Ovary (tissue), 9 donors: ENCODE data around the gene JUND. TPM values are rescaled to one million over a fixed set of nuclear protein-coding genes. Genes with fewer than 3 reads are reported as not detected.

Experiments used
- DNase-seq, 5 donors: peaks; one replicate each; pipeline ENCODE4 v3.0.0-alpha.2; 2019 to 2020
- H3K27ac ChIP-seq, 2 donors: fragments of 200-600 bp; one replicate each; pipeline versions ENCODE4 v1.5.1 to v1.8.0; 2019 to 2022
- H3K27me3 ChIP-seq: fragments of 200-600 bp; one replicate; pipeline ENCODE4 v1.8.0; 2022
- H3K36me3 ChIP-seq: fragments of 200-600 bp; sonication (generic); one replicate; pipeline ENCODE4 v1.5.1; 2019
- H3K4me1 ChIP-seq: one replicate; pipeline ENCODE4 v1.8.1; 2013; ENCODE audit warnings: mild to moderate bottlenecking, moderate library complexity; ENCODE audit not compliant: insufficient read depth
- H3K4me3 ChIP-seq: fragments of 200-600 bp; sonication (generic); one replicate; pipeline ENCODE4 v1.5.1; 2017
- H3K9me3 ChIP-seq, 2 donors: fragments of 200-600 bp in 1 of 2; sonication (generic) in 1 of 2; one replicate each; pipeline versions ENCODE4 v1.5.1 to v1.8.1; 2013 to 2019; ENCODE audit warnings: mild to moderate bottlenecking in 1 of 2, moderate library complexity in 1 of 2
- CTCF ChIP-seq, 3 donors: fragments of 450-650 bp in 2 of 3; fragments of 200-600 bp in 1 of 3; IDR thresholded peaks; one replicate each; pipeline versions ENCODE4 v1.5.1 to v1.8.0; 2016 to 2022; ENCODE audit warnings: antibody characterized with exemption in 3 of 3, mild to moderate bottlenecking in 1 of 3
- EP300 ChIP-seq: sonication (generic); formaldehyde crosslinking; IDR thresholded peaks from one replicate; pipeline ENCODE4 v1.6.1; 2017; ENCODE audit warnings: antibody characterized with exemption
- POLR2A ChIP-seq: fragments of 450-650 bp; IDR thresholded peaks from one replicate; pipeline ENCODE4 v1.6.1; 2017; ENCODE audit warnings: antibody characterized with exemption, mild to moderate bottlenecking, moderate library complexity
- WGBS, 3 donors: extraction: QIAGEN DNeasy Blood & Tissue Kit in 1 of 3; methylation state at CpG; one replicate each; pipeline versions ENCODE4 v1.1.5 to v1.1.7; 2013 to 2017; 5-methylcytosine and 5-hydroxymethylcytosine counted together
- intact Hi-C, 4 donors: fragments of 100-400 bp; cut with DNase I; formaldehyde crosslinking; loops; one replicate each; pipeline versions ENCODE4 v1.11.0 to v1.15.1; 2022 to 2023
- polyA plus RNA-seq, 2 donors: library from polyadenylated mRNA; stranded (reverse); fragments of 200-250 nt in 1 of 2; fragments of 350-450 nt in 1 of 2; fragmentation: Illumina TruSeq in 1 of 2; extraction: RNeasy Lipid Tissue Mini Kit (QIAGEN cat#74804) in 1 of 2; gene quantifications; one replicate each; pipeline ENCODE4 v1.2.3, GENCODE V29; 2013 to 2014
- total RNA-seq, 7 donors: library from RNA; depleted of rRNA in 2 of 7; stranded (reverse); fragments of >200 nt in 2 of 7; fragmentation: NEBNext Ultra II Directional in 3 of 7; extraction: Animal tissue kit (Norgen Biotek cat#: 25700) in 3 of 7; gene quantifications; one replicate each; pipeline versions ENCODE4 v1.1.0 to v1.2.4, GENCODE V29; 2016 to 2023
- donor health status: DM: no; HTN: no; CAD: no; lungs with moderate emphysema.
- donor health status: DM: no; HTN: no; CAD: no.
- donor health status: Bipolar disorder and iron deficiency.
- donor health status: DM: yes; HTN: yes; CAD: no.
- donor health status: DM: no; HTN: no; CAD: no.
- donor health status: DM: yes; HTN: yes; CAD: no.

The JUND gene
- total and polyA plus RNA-seq, 9 donors: 95.2 to 1,260 (median 412) TPM

- Histone ChIP-seq H3K27me3 (no peaks in the 10 kb centered on the region), H3K4me1 (no peaks in the 10 kb centered on the region), H3K4me3 (no peak overlapping the region), H3K9me3 (no peaks in the 10 kb centered on the region), H3K36me3 (no peaks in the 10 kb centered on the region), H3K27ac (no peak overlapping the region)
- 38 to 66% (median 55%) methylated on average over 4 of the region's 4 CpGs for WGBS, 3 donors
- intact Hi-C loops: loop anchor here in 3 of 4 donors (2.0 to 10.0 kb wide), 6 partner anchors 58 to 248 kb away; partner anchors contain the start of genes ARRDC2 (in 2 of the 3) and MPV17L2 (in 2 of the 3)
- TF ChIP-seq CTCF (IDR thresholded peaks at IDR 0.05) (no peak), POLR2A (no peak), EP300 (no peak)
- no peak for DNase-seq
These were observed 28.3 kb downstream of the JUND start for GRCh38 chr19:18253130-18253529.

GRCh38 chr19:18252370-18252717 is 29.1 kb downstream of the JUND start:
- H3K27me3 ChIP-seq: no peaks in the 10 kb centered on the region
- DNase-seq: no peak
- H3K9me3 ChIP-seq: no peaks in the 10 kb centered on the region
- TF ChIP-seq EP300: no peak
- TF ChIP-seq POLR2A: no peak
- TF ChIP-seq CTCF (IDR thresholded peaks at IDR 0.05): no peak
- H3K27ac ChIP-seq: no peak overlapping the region
- no peak overlapping the region for H3K4me3 ChIP-seq
- H3K4me1 ChIP-seq: no peaks in the 10 kb centered on the region
- H3K36me3 ChIP-seq: no peaks in the 10 kb centered on the region
- intact Hi-C loops: loop anchor here in 3 of 4 donors (2.0 to 10.0 kb wide), 6 partner anchors 58 to 248 kb away; partner anchors contain the start of genes ARRDC2 (in 2 of the 3) and MPV17L2 (in 2 of the 3)
- WGBS, 3 donors: 54 to 64% (median 56%) methylated on average over 7 of the region's 7 CpGs

GRCh38 chr19:18251587-18252369 is 29.6 kb downstream of the JUND start:
- no peaks in the 10 kb centered on the region for H3K4me1 ChIP-seq
- DNase-seq: peak; percentile 59 to 84 (median 83)
- no peaks in the 10 kb centered on the region for H3K9me3 ChIP-seq
- intact Hi-C loops: loop anchor here in 3 of 4 donors (2.0 to 10.0 kb wide), 6 partner anchors 57 to 247 kb away; partner anchors contain the start of genes ARRDC2 (in 2 of the 3) and MPV17L2 (in 2 of the 3)
- WGBS, 3 donors: 13 to 16% (median 15%) methylated on average over 23 of the region's 23 CpGs
- no peak for TF ChIP-seq EP300
- peak; percentile 92 to 97 (median 95) for TF ChIP-seq CTCF (IDR thresholded peaks at IDR 0.05)
- peak; percentile 24 for TF ChIP-seq POLR2A
- no peak overlapping the region for H3K27ac ChIP-seq
- H3K27me3 ChIP-seq: no peaks in the 10 kb centered on the region
- no peak overlapping the region for H3K4me3 ChIP-seq
- H3K36me3 ChIP-seq: no peaks in the 10 kb centered on the region

GRCh38 chr19:18249834-18250233 is 31.6 kb downstream of the JUND start:
- Histone ChIP-seq H3K27ac (no peak overlapping the region), H3K4me3 (no peak overlapping the region), H3K36me3 (no peaks in the 10 kb centered on the region), H3K4me1 (no peaks in the 10 kb centered on the region), H3K27me3 (no peaks in the 10 kb centered on the region), H3K9me3 (no peaks in the 10 kb centered on the region)
- intact Hi-C loops: loop anchor here (5.0 to 10.0 kb wide), 6 partner anchors 38 to 245 kb away; partner anchors contain the start of genes ARRDC2 (in 2 of the 4) and MPV17L2 (in 1 of the 4)
- DNase-seq: no peak
- TF ChIP-seq POLR2A: no peak
- TF ChIP-seq CTCF (IDR thresholded peaks at IDR 0.05): no peak
- TF ChIP-seq EP300: no peak
- 88 to 98% (median 90%) methylated on average over 5 of the region's 5 CpGs for WGBS, 3 donors
